ENCODE measurements around the gene PARM1. TPM values are rescaled to one million over a fixed set of nuclear protein-coding genes. Genes with fewer than 3 reads are reported as not detected.
A peak's percentile ranks its signal among the peaks of the same experiment; 100 is the strongest.

The PARM1 gene
- polyA plus RNA-seq, 3 donors: 0.06 to 0.54 (median 0.27) TPM

DNA sequence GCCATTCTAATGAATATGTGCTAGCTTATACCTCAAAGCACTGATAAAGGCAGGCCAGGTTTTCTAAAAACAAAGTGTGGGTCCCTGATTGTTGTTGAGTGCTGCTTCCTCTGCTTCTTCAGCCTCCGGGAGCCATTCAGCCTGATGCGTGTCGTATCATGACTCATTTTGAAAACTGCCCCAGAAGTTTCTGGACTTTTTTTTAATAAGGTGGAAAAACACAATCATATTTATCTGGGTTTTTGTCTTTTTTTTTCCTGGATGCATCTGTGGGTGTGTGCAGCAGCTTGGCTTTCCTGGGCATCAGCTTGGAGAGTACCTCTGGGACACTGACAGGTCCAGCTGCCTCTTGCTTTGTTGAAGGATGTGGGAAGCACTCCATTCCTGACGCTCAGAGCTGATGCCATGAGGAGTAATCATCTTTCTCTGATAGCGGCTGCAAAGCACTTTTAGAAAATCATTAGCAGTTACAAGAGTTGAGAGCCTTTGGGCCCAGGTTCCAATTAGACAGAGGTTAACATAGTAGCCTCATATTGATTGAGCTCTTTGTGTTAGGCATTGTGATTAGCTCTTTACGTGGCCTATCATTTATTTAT, 66.9 kb downstream of the PARM1 start:
- Histone ChIP-seq H3K4me3 (replicated peaks in 1 of 3; ENCODE audit: low read depth in 2 of 3, low read length in 3 of 3) (no peak overlapping the region), H3K4me2 (replicated peaks; ENCODE audit: extremely low read depth, low read length, poor library complexity, severe bottlenecking) (no peak overlapping the region), H3K36me3 (replicated peaks in 1 of 2; ENCODE audit: control insufficient read depth in 1 of 2, insufficient read depth in 2 of 2, low read length in 2 of 2) (no peaks in the 10 kb centered on the region), H3K4me1 (ENCODE audit: control insufficient read depth in 1 of 2, insufficient read depth in 2 of 2, low read length in 2 of 2) (no peaks in the 10 kb centered on the region), H3K27me3 (ENCODE audit: control insufficient read depth in 2 of 2, insufficient read depth in 2 of 2, low read length in 2 of 2) (no peaks in the 10 kb centered on the region), H3K9me3 (replicated peaks in 1 of 2; ENCODE audit: control insufficient read depth in 1 of 2, insufficient read depth in 1 of 2, low read length in 2 of 2) (no peaks in the 10 kb centered on the region), H4K20me1 (ENCODE audit: insufficient read depth, low read length) (no peaks in the 10 kb centered on the region), H3K79me2 (ENCODE audit: insufficient read depth, low read length) (no peaks in the 10 kb centered on the region), H3K27ac (ENCODE audit: low read depth in 1 of 2, low read length in 2 of 2) (no peak overlapping the region), H3K9ac (ENCODE audit: insufficient read depth, low read length, poor library complexity, severe bottlenecking) (no peak overlapping the region), H2AFZ (ENCODE audit: insufficient read depth, low read depth, low read length, poor library complexity, severe bottlenecking) (no peak overlapping the region)
- no peak for DNase-seq
- Mint-ChIP-seq H3K4me1 (no peaks in the 10 kb centered on the region), H3K36me3 (no peaks in the 10 kb centered on the region), H3K27me3 (ENCODE audit: low read depth in 3 of 3) (peaks cover 0 to 2% (median 1%) of the 10 kb centered on the region in 3 donors), H3K9me3 (peaks cover 0 to 5% (median 0%) of the 10 kb centered on the region in 7 donors), H3K27ac (no peak overlapping the region), H3K4me3 (no peak overlapping the region)
- intact Hi-C loops (cut with micrococcal nuclease): no loop called here
- TF ChIP-seq, protein P1, sequence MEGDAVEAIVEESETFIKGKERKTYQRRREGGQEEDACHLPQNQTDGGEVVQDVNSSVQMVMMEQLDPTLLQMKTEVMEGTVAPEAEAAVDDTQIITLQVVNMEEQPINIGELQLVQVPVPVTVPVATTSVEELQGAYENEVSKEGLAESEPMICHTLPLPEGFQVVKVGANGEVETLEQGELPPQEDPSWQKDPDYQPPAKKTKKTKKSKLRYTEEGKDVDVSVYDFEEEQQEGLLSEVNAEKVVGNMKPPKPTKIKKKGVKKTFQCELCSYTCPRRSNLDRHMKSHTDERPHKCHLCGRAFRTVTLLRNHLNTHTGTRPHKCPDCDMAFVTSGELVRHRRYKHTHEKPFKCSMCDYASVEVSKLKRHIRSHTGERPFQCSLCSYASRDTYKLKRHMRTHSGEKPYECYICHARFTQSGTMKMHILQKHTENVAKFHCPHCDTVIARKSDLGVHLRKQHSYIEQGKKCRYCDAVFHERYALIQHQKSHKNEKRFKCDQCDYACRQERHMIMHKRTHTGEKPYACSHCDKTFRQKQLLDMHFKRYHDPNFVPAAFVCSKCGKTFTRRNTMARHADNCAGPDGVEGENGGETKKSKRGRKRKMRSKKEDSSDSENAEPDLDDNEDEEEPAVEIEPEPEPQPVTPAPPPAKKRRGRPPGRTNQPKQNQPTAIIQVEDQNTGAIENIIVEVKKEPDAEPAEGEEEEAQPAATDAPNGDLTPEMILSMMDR (IDR thresholded peaks at IDR 0.05): no peak
- WGBS (ENCODE audit: insufficient coverage): no CpG with 5 or more reads among the region's 6 CpGs

DNA sequence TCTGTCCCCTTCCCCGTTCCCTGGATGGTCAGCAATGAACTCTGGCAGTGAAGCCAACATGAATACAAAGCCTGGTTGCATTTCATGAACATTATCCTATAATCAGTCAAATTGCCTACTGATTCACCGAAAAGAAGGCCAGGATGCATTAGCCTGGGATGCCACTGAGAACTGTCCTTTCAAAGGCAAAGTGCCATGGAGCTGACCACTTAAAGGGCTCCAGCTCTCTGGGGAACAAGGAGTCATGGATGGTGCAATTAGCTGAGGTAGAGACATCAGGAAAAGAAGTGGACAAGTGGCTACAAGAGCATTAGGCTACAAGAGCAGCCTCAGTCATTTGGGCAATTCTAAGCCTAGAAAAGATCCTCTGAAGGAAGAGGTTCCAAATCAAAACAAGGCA, 69.0 kb downstream of the PARM1 start:
- no peak overlapping the region for H3K4me3 ChIP-seq (replicated peaks in 1 of 3; ENCODE audit: low read depth in 2 of 3, low read length in 3 of 3)
- no peaks in the 10 kb centered on the region for H3K4me1 ChIP-seq (ENCODE audit: control insufficient read depth in 1 of 2, insufficient read depth in 2 of 2, low read length in 2 of 2)
- Mint-ChIP-seq H3K27me3 (ENCODE audit: low read depth in 3 of 3) (peaks cover 0 to 2% (median 1%) of the 10 kb centered on the region in 3 donors), H3K9me3 (peaks cover 0 to 7% (median 0%) of the 10 kb centered on the region in 7 donors), H3K4me3 (no peak overlapping the region), H3K4me1 (no peaks in the 10 kb centered on the region), H3K36me3 (no peaks in the 10 kb centered on the region), H3K27ac (peak overlapping the region in 1 of 7 donors; percentile 43)
- H3K9ac ChIP-seq (ENCODE audit: insufficient read depth, low read length, poor library complexity, severe bottlenecking): no peak overlapping the region
- H3K9me3 ChIP-seq (replicated peaks in 1 of 2; ENCODE audit: control insufficient read depth in 1 of 2, insufficient read depth in 1 of 2, low read length in 2 of 2): no peaks in the 10 kb centered on the region
- H2AFZ ChIP-seq (ENCODE audit: insufficient read depth, low read depth, low read length, poor library complexity, severe bottlenecking): no peak overlapping the region
- TF ChIP-seq, protein P1 (IDR thresholded peaks at IDR 0.05): no peak
- no peaks in the 10 kb centered on the region for H3K36me3 ChIP-seq (replicated peaks in 1 of 2; ENCODE audit: control insufficient read depth in 1 of 2, insufficient read depth in 2 of 2, low read length in 2 of 2)
- 86% methylated on average over 2 of the region's 2 CpGs for WGBS (ENCODE audit: insufficient coverage)
- no peaks in the 10 kb centered on the region for H3K79me2 ChIP-seq (ENCODE audit: insufficient read depth, low read length)
- H3K27me3 ChIP-seq (ENCODE audit: control insufficient read depth in 2 of 2, insufficient read depth in 2 of 2, low read length in 2 of 2): no peaks in the 10 kb centered on the region
- H3K4me2 ChIP-seq (replicated peaks; ENCODE audit: extremely low read depth, low read length, poor library complexity, severe bottlenecking): no peak overlapping the region
- no peak for DNase-seq
- intact Hi-C loops (cut with micrococcal nuclease): no loop called here
- H4K20me1 ChIP-seq (ENCODE audit: insufficient read depth, low read length): no peaks in the 10 kb centered on the region
- H3K27ac ChIP-seq (ENCODE audit: low read depth in 1 of 2, low read length in 2 of 2): no peak overlapping the region
